Duodenal mucosa (tissue), 2 donors: Measurements from ENCODE around the gene CEACAM3.

Experiments
- H3K27ac ChIP-seq: one replicate; pipeline ENCODE4 v1.7.0; 2013; ENCODE audit warnings: low read depth, low read length
- H3K27me3 ChIP-seq, 2 donors: one replicate each; pipeline ENCODE4 v1.7.0; 2013; ENCODE audit warnings: low read length in 2 of 2, control low read depth in 1 of 2; ENCODE audit not compliant: insufficient read depth in 2 of 2, control insufficient read depth in 1 of 2
- H3K36me3 ChIP-seq, 2 donors: one replicate each; pipeline ENCODE4 v1.7.0; 2013; ENCODE audit warnings: low read length in 2 of 2, control low read depth in 1 of 2; ENCODE audit not compliant: insufficient read depth in 2 of 2, control insufficient read depth in 1 of 2
- H3K4me1 ChIP-seq, 2 donors: one replicate each; pipeline ENCODE4 v1.7.0; 2013; ENCODE audit warnings: low read length in 2 of 2, control low read depth in 1 of 2; ENCODE audit not compliant: insufficient read depth in 2 of 2, control insufficient read depth in 1 of 2
- H3K4me3 ChIP-seq, 2 donors: one replicate each; pipeline ENCODE4 v1.7.0; 2013; ENCODE audit warnings: low read length in 2 of 2, low read depth in 1 of 2
- H3K9ac ChIP-seq, 2 donors: one replicate each; pipeline ENCODE4 v1.7.0; 2013; ENCODE audit warnings: low read length in 2 of 2, low read depth in 1 of 2
- H3K9me3 ChIP-seq, 2 donors: one replicate each; pipeline ENCODE4 v1.7.0; 2013; ENCODE audit warnings: low read length in 2 of 2, control low read depth in 1 of 2; ENCODE audit not compliant: control insufficient read depth in 1 of 2

CEACAM3 gene

GRCh38 chr19:41853344-41853743, 57.0 kb downstream of the CEACAM3 start:
- Histone ChIP-seq H3K27me3 (peaks cover 6 to 7% of the 10 kb centered on the region in 2 donors), H3K4me3 (no peak overlapping the region), H3K36me3 (no peaks in the 10 kb centered on the region), H3K9me3 (no peaks in the 10 kb centered on the region), H3K27ac (no peak overlapping the region), H3K9ac (no peak overlapping the region), H3K4me1 (no peaks in the 10 kb centered on the region)

DNA sequence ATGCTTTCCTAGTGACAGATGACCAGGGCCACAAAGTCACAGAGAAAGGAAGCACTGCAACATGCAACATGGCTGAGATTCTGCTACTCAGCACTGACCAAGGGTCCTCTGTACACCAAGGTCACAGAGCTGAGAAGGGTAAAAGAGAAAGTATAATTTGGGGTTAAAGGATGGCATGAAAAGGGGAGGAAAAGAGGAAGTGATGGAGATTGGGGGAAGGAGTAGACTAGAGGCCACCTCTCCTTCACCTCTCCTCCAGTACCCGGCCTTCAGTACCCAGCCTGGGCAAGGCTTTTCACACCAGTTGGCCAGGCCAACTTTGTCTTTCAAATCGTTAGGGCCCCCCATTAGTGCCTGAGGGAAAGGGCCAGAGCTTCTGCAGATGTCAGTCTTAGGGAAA, 57.4 kb downstream of the CEACAM3 start:
- Histone ChIP-seq H3K36me3 (no peaks in the 10 kb centered on the region), H3K9me3 (no peaks in the 10 kb centered on the region), H3K4me3 (no peak overlapping the region), H3K9ac (no peak overlapping the region), H3K4me1 (no peaks in the 10 kb centered on the region), H3K27ac (no peak overlapping the region), H3K27me3 (peaks cover 6 to 7% of the 10 kb centered on the region in 2 donors)

DNA sequence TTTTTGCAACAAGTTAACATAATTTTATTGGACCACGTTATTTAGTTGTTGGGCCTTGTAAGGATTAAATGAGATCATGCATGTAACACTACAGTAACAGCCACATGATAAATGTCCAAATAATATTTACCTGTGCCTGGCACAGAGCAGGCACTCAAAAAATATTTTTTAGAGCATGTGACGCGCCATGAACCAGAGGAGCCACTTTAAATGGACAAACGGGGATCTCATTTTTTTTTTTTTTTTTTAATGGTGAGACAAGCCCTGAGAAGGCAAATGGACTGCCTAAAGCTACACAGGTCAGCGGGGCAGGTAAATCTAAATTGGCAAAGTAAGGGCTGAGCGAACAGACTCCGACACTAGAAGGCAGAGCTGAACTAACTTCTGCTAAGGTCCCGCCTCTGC, 62.8 kb downstream of the CEACAM3 start:
- Histone ChIP-seq H3K9me3 (no peaks in the 10 kb centered on the region), H3K27me3 (peaks cover 0 to under 1% of the 10 kb centered on the region in 2 donors), H3K4me3 (peak overlapping the region; percentile 47 to 96), H3K4me1 (peaks cover 30 to 40% of the 10 kb centered on the region in 2 donors), H3K36me3 (peaks cover 27 to 32% of the 10 kb centered on the region in 2 donors), H3K27ac (no peak overlapping the region), H3K9ac (peak overlapping the region in 1 of 2 donors; percentile 38)

DNA sequence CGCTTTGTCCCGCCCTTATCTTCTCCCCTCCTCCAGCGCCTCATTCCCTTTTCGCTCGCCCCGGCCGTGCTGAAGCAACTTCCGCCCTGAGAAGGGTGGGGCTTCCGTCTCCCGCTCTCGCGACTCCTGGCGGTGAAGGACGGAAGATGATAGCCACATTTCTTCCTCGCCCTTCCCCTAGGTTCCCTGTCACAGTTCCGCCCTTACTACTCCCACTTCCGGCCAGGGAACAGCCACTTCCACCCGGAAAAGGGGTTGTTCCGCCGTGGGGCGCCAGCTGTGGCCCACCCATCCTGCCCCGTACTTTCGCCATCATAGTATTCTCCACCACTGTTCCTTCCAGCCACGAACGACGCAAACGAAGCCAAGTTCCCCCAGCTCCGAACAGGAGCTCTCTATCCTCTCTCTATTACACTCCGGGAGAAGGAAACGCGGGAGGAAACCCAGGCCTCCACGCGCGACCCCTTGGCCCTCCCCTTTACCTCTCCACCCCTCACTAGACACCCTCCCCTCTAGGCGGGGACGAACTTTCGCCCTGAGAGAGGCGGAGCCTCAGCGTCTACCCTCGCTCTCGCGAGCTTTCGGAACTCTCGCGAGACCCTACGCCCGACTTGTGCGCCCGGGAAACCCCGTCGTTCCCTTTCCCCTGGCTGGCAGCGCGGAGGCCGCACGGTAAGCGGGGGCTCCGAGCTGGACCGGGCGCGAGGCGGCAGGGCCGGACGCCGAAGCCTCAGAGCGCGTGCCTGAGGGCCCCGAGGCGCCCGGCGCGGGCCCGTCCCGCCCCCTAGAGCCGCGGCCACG, 63.4 kb downstream of the CEACAM3 start, which contains the start of gene RPS19:
RPS19 (plus strand) TSS at position 638 of the 801 bp plus-strand sequence. CDS start 520 bp downstream, outside the sequence.
- no peaks in the 10 kb centered on the region for H3K9me3 ChIP-seq
- H3K4me3 ChIP-seq = peak within 1 kb of the TSS; percentile 90 to 96
- H3K27me3 ChIP-seq = no peaks in the 10 kb centered on the region
- peak within 1 kb of the TSS; percentile 91 for H3K27ac ChIP-seq
- H3K36me3 ChIP-seq = peaks cover 33 to 38% of the 10 kb centered on the region in 2 donors
- H3K9ac ChIP-seq = peak within 1 kb of the TSS; percentile 83 to 95
- H3K4me1 ChIP-seq = peaks cover 36 to 46% of the 10 kb centered on the region in 2 donors

DNA sequence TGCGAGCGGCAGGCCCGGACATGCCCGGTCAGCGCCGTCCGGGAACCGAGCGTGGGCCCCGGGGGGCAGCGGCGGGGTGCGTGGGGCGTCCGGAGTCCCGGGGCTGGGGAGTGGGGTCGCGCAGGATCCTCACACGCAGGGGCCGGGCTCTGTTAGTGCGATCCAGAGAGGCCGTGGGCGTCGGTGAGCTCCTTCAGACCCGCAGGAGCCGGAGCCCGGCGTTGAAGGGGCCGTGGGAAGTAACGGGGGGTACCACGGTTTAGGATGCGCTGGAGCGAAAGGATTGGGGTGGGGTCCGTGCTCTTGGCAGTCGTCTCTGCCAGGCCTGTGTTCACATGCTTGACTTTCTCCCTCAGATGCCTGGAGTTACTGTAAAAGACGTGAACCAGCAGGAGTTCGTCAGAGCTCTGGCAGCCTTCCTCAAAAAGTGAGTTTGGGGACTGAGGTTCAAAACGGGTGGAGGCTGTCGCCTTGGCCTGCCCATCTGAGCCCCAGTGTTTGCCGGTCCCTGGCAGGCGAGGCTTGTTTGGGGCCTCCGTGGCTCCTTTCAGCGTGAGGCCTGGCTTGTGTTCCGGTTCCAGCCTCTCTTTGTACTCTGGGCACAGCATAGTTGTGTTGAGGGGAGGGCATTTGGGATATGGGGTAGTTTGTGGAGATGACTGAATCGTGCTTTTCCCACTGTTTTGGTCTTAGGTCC, 64.2 kb downstream of the CEACAM3 start:
- H3K27ac ChIP-seq = peak overlapping the region; percentile 91
- H3K4me1 ChIP-seq = peaks cover 42 to 52% of the 10 kb centered on the region in 2 donors
- peak overlapping the region; percentile 83 to 95 for H3K9ac ChIP-seq
- H3K27me3 ChIP-seq = no peaks in the 10 kb centered on the region
- H3K9me3 ChIP-seq = no peaks in the 10 kb centered on the region
- peaks cover 37 to 45% of the 10 kb centered on the region in 2 donors for H3K36me3 ChIP-seq
- H3K4me3 ChIP-seq = peak overlapping the region; percentile 90 to 96
